Ishikawa (cell line): ENCODE measurements around the gene TMIE.

Experiments
- CEBPB ChIP-seq: IDR thresholded peaks from 2 replicates; pipeline ENCODE4 v1.6.1; 2012
- EP300 ChIP-seq: IDR thresholded peaks from 2 replicates; pipeline ENCODE4 v1.6.1; 2012; ENCODE audit warnings: borderline replicate concordance
- FOXM1 ChIP-seq: IDR thresholded peaks from 2 replicates; pipeline ENCODE4 v1.6.1; 2012; ENCODE audit warnings: low read depth, borderline replicate concordance
- TAF1 ChIP-seq: IDR thresholded peaks from 2 replicates; pipeline ENCODE4 v1.6.1; 2012; ENCODE audit warnings: low read depth, mild to moderate bottlenecking
- USF1 ChIP-seq: IDR thresholded peaks from 2 replicates; pipeline ENCODE4 v1.6.1; 2012
- TF ChIP-seq, protein P1 (sequence below): IDR thresholded peaks from 2 replicates; pipeline ENCODE4 v1.6.1; 2012
- TF ChIP-seq, protein P2 (sequence below): IDR thresholded peaks from 2 replicates; pipeline ENCODE4 v1.6.1; 2012; ENCODE audit warnings: low read depth, mild to moderate bottlenecking

DNA sequence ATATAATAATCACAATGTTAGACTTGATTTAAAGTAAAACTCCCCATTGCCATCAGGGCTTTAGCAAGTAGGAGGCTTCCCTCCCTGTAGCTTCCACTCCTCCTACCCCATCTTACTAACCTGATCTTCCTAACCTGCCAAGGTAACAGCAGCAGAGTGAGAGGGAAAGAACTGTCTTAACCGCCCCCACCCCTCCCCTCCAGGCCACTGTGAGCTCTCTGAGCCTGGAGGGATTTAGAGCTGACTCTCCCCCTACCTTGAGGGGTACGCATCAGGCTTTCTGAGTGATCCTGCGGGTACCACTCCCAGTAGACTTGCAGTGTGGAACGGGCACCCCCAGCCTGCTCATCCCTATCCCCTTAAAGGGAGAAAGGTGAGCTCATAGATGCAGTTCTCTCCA is 27.8 kb downstream of the TMIE start:
- TF ChIP-seq CEBPB = no peak
- TF ChIP-seq, protein P1, sequence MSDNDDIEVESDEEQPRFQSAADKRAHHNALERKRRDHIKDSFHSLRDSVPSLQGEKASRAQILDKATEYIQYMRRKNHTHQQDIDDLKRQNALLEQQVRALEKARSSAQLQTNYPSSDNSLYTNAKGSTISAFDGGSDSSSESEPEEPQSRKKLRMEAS = no peak
- no peak for TF ChIP-seq FOXM1
- TF ChIP-seq TAF1 = no peak
- TF ChIP-seq USF1 = no peak
- TF ChIP-seq, protein P2, sequence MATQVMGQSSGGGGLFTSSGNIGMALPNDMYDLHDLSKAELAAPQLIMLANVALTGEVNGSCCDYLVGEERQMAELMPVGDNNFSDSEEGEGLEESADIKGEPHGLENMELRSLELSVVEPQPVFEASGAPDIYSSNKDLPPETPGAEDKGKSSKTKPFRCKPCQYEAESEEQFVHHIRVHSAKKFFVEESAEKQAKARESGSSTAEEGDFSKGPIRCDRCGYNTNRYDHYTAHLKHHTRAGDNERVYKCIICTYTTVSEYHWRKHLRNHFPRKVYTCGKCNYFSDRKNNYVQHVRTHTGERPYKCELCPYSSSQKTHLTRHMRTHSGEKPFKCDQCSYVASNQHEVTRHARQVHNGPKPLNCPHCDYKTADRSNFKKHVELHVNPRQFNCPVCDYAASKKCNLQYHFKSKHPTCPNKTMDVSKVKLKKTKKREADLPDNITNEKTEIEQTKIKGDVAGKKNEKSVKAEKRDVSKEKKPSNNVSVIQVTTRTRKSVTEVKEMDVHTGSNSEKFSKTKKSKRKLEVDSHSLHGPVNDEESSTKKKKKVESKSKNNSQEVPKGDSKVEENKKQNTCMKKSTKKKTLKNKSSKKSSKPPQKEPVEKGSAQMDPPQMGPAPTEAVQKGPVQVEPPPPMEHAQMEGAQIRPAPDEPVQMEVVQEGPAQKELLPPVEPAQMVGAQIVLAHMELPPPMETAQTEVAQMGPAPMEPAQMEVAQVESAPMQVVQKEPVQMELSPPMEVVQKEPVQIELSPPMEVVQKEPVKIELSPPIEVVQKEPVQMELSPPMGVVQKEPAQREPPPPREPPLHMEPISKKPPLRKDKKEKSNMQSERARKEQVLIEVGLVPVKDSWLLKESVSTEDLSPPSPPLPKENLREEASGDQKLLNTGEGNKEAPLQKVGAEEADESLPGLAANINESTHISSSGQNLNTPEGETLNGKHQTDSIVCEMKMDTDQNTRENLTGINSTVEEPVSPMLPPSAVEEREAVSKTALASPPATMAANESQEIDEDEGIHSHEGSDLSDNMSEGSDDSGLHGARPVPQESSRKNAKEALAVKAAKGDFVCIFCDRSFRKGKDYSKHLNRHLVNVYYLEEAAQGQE = no peak
- no peak for TF ChIP-seq EP300
